Stimulated activated CD4-positive, alpha-beta T cell treated with anti-CD3 and anti-CD28 coated beads, Interleukin-4, amount 100 ng/mL, for 1 hour (primary cell): Measurements from ENCODE around the gene MTX2.
A peak's percentile ranks its signal among the peaks of the same experiment; 100 is the strongest.

Experiments
- DNase-seq: peaks from one replicate; pipeline ENCODE4 v3.0.0-alpha.2; 2020

Gene MTX2

GRCh38 chr2:176269319-176270099 lies at the start of gene MTX2:
MTX2 (plus strand) TSS chr2:176269442; CDS start chr2:176269630, 188 bp downstream.
- DNase-seq = peak; percentile 77

- no peak for DNase-seq
Observed at GRCh38 chr2:176227874-176228273, 41.4 kb upstream of the MTX2 start.

- no peak for DNase-seq
Observed at GRCh38 chr2:176234156-176234555, 35.1 kb upstream of the MTX2 start.

- DNase-seq = no peak
Observed at GRCh38 chr2:176234940-176235339, 34.3 kb upstream of the MTX2 start.

GRCh38 chr2:176237456-176237855 lies 31.8 kb upstream of the MTX2 start:
- no peak for DNase-seq

GRCh38 chr2:176239031-176239430 lies 30.2 kb upstream of the MTX2 start:
- DNase-seq = no peak

- no peak for DNase-seq
Observed at GRCh38 chr2:176240301-176240700, 28.9 kb upstream of the MTX2 start.

- no peak for DNase-seq
Observed at GRCh38 chr2:176242276-176242675, 27.0 kb upstream of the MTX2 start.

- no peak for DNase-seq
Observed at GRCh38 chr2:176246331-176246730, 22.9 kb upstream of the MTX2 start.

- no peak for DNase-seq
Observed at GRCh38 chr2:176247859-176248258, 21.4 kb upstream of the MTX2 start.

- DNase-seq = no peak
Observed at GRCh38 chr2:176251928-176252327, 17.3 kb upstream of the MTX2 start.

GRCh38 chr2:176260689-176261088 lies 8.6 kb upstream of the MTX2 start:
- DNase-seq = no peak

- DNase-seq = no peak
Observed at GRCh38 chr2:176261136-176261535, 8.1 kb upstream of the MTX2 start.

- DNase-seq = no peak
Observed at GRCh38 chr2:176268976-176269318, 295 bp upstream of the MTX2 start.

GRCh38 chr2:176270100-176270750 lies 983 bp downstream of the MTX2 start:
- DNase-seq = peak; percentile 2

GRCh38 chr2:176272870-176273459 lies 3.7 kb downstream of the MTX2 start:
- no peak for DNase-seq

- no peak for DNase-seq
Observed at GRCh38 chr2:176278927-176279326, 9.7 kb downstream of the MTX2 start.

GRCh38 chr2:176280156-176280555 lies 10.9 kb downstream of the MTX2 start:
- DNase-seq = no peak

- no peak for DNase-seq
Observed at GRCh38 chr2:176280867-176281658, 11.8 kb downstream of the MTX2 start.

- no peak for DNase-seq
Observed at GRCh38 chr2:176283291-176284068, 14.2 kb downstream of the MTX2 start.

GRCh38 chr2:176284461-176285049 lies 15.3 kb downstream of the MTX2 start:
- DNase-seq = no peak

GRCh38 chr2:176285321-176285720 lies 16.1 kb downstream of the MTX2 start:
- DNase-seq = no peak
